Measurements from ENCODE around the gene CDH23. TPM values are rescaled to one million over a fixed set of nuclear protein-coding genes. Genes with fewer than 3 reads are reported as not detected.
A peak's percentile ranks its signal among the peaks of the same experiment; 100 is the strongest.

Gene CDH23
- total RNA-seq, 1 donor from 2014 or later, result 9.4 TPM

DNA sequence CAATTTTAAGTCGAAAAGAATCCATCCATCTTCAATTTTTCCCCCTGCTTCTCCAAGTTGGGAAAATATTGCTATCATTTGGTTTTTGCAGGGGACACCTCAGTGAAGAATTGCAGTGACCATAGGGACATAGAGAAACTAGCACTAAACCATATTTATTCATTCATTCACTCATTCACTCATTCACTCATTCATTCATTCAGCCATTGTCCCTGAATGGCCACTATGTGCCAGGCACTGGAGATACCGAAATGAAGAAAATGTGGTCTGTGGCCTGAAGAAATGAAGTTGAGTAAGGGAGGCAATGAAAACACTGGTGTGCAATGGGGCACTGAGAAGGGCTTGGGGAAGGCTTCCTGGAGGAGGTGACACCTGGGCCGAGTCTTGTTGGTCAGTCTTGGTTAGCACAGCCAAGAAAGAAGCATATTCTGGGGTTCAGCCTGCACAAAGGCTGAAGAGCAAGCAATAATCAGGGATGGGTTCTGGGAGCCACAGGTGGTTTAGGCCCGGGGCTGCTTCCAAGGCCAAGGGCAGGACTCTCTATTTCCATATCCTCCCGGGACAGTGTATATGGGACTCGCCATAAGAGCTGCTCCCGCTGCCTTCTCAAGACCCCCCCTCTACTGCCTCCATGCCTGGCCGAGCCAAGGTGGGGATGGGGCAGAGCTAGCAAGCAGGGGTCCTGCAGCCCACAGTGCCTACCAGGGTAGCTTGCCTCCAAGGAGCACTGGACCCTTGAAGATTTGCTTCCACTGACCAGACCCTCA, 348.4 kb downstream of the CDH23 start:
- TF ChIP-seq, protein P1, sequence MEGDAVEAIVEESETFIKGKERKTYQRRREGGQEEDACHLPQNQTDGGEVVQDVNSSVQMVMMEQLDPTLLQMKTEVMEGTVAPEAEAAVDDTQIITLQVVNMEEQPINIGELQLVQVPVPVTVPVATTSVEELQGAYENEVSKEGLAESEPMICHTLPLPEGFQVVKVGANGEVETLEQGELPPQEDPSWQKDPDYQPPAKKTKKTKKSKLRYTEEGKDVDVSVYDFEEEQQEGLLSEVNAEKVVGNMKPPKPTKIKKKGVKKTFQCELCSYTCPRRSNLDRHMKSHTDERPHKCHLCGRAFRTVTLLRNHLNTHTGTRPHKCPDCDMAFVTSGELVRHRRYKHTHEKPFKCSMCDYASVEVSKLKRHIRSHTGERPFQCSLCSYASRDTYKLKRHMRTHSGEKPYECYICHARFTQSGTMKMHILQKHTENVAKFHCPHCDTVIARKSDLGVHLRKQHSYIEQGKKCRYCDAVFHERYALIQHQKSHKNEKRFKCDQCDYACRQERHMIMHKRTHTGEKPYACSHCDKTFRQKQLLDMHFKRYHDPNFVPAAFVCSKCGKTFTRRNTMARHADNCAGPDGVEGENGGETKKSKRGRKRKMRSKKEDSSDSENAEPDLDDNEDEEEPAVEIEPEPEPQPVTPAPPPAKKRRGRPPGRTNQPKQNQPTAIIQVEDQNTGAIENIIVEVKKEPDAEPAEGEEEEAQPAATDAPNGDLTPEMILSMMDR (conservative IDR thresholded peaks at IDR 0.05), result no peak
- Mint-ChIP-seq H3K9me3 (no peaks in the 10 kb centered on the region), H3K4me3 (no peak overlapping the region), H3K27ac (no peak overlapping the region), H3K4me1 (ENCODE audit: unreplicated experiment) (peaks cover 33% of the 10 kb centered on the region), H3K36me3 (no peaks in the 10 kb centered on the region), H3K27me3 (no peaks in the 10 kb centered on the region)
- DNase-seq (ENCODE audit: extremely low spot score, unreplicated experiment), result no peak

DNA sequence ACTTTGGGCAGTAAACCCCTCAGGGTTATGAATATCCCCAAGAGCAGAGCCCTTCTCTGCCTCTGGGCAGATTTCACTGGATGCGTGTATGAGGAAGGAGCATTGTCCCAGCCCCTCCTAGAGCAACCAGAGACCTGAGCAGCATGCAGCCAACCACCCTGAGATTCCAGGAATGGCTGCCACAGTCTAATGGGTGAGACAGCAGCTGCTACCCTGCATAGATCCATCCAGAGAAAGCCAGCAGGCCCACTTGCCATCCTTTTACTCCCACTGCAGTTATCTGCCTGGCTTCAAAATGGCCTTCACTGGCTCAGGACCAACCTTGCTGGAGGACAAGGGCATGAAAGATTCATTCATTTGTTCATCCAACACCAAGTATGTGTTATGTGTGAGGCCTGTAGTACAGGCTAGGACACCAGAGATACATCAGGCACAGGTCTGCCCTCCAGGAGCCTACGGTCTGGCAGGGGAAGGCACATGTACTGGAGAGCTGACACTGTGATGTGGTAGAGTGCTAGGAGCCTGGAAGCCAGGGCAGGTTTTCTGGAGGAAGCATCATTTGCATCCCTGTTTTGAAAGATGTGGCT, 349.0 kb downstream of the CDH23 start:
- Mint-ChIP-seq H3K27me3 (no peaks in the 10 kb centered on the region), H3K9me3 (no peaks in the 10 kb centered on the region), H3K4me3 (no peak overlapping the region), H3K36me3 (no peaks in the 10 kb centered on the region), H3K4me1 (ENCODE audit: unreplicated experiment) (peaks cover 30% of the 10 kb centered on the region), H3K27ac (no peak overlapping the region)
- TF ChIP-seq, protein P1 (conservative IDR thresholded peaks at IDR 0.05), result no peak
- DNase-seq (ENCODE audit: extremely low spot score, unreplicated experiment), result no peak

DNA sequence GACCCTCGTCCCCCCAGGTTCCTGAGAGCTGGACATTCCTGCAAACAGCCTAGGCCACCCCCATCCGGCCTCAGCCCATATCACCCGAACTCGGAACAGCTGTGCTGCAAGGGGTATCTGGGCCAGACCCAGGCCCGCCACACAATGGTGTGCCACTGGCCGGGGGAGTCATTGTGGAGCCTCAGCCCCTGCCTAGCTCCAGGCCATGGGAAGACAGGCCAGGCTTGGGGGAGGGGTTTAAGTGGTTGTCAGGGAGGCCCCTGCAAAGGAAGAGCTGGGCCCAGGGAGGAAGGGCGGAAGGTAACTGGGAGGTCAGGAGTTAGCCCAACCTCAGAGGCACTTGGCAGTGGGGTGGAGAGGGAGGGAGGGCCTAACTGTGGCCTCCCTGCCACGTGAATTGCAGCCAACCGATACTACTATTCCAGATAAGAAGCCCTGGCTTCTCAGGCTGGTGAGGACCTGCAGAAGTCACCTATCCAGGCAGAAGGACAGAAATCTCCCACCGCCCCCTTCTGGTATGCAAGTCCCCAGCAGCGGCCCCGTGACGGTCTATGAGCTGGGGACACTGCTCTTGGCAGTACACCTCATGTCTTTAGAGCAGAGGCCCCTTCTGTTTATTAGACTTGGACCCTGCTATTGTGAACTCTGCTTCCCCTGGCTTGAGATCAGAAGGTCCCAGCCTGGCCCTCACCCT, 349.8 kb downstream of the CDH23 start:
- H3K4me3 Mint-ChIP-seq, result no peak overlapping the region
- peaks cover 30% of the 10 kb centered on the region for H3K4me1 Mint-ChIP-seq (ENCODE audit: unreplicated experiment)
- TF ChIP-seq, protein P1 (conservative IDR thresholded peaks at IDR 0.05), result no peak
- no peaks in the 10 kb centered on the region for H3K27me3 Mint-ChIP-seq
- peak overlapping the region; percentile 79 for H3K27ac Mint-ChIP-seq
- no peaks in the 10 kb centered on the region for H3K9me3 Mint-ChIP-seq
- DNase-seq (ENCODE audit: extremely low spot score, unreplicated experiment), result no peak
- no peaks in the 10 kb centered on the region for H3K36me3 Mint-ChIP-seq

DNA sequence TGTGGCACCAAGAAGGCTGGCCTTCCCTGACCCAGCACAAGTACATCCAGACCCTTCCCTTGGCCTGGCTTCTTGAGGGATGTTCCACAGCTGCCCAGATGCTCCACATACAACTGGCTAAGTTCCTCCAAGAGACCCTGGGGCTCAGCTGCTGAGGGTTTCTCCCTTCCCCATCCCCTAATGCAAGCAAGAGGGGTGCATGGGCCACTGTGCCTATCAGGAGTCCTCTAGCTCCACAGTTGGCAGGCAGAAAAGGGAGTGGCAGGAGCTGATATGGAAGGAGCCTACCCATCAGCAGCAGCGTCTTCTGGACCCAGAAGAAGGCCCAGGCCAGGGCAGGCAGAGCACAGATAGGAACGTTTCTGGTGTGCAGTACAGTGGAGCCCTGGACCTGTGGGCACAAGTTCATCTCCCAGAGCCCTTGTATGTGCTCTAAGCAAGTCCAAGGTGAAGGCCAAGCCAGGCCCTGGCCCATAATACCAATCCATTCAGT, 350.4 kb downstream of the CDH23 start:
- H3K36me3 Mint-ChIP-seq, result no peaks in the 10 kb centered on the region
- no peak overlapping the region for H3K4me3 Mint-ChIP-seq
- TF ChIP-seq, protein P1 (conservative IDR thresholded peaks at IDR 0.05), result no peak
- H3K27me3 Mint-ChIP-seq, result no peaks in the 10 kb centered on the region
- H3K4me1 Mint-ChIP-seq (ENCODE audit: unreplicated experiment), result peaks cover 30% of the 10 kb centered on the region
- no peak for DNase-seq (ENCODE audit: extremely low spot score, unreplicated experiment)
- H3K9me3 Mint-ChIP-seq, result no peaks in the 10 kb centered on the region
- H3K27ac Mint-ChIP-seq, result peak overlapping the region; percentile 79

DNA sequence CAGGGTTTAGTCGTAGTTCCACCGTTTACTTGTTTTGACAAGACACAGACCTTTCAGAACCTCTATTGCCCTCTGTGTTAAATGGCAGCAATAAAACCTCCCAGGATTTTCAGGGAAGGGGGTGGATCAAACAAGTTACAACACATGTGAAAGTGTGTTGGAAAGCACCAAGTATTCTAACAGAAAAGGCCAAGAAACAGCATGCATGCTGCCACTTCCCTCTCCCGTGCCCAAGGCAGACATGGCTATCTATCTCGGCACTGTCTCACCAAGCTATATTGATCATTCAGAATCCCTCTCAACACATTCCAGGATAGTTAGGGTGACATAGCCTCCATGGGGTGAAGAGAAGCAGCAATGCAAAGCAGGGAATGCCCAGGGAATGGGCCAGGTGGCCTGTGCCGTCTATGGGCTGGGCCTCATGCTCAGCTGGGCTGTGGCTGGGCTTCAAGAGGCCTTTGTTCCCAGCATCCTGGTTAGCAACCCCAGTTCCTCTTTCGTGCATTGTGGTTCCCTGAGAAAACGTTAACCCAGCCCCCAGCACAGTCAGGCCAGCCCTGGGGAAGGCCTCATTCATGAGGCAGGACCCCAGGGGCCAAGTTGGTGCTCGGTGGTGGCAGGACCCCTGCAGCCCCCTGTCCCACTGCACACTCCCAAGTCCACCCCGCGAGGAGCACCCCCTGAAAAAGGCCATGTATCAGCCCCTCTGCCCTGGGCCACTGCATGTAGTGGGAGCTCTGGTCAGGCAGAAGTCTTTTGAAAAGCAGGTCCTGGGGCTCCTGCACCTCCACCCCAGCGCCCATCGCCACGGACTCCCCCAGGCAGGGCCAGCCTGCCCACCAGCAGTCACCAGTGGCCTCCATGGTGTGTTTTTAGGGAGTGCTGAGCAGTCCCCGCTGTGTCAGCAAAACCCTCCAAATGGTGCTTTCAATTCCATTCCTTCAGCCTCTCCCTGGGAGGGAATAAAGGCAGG, 351.1 kb downstream of the CDH23 start:
- H3K4me3 Mint-ChIP-seq, result no peak overlapping the region
- DNase-seq (ENCODE audit: extremely low spot score, unreplicated experiment), result no peak
- H3K27me3 Mint-ChIP-seq, result no peaks in the 10 kb centered on the region
- H3K27ac Mint-ChIP-seq, result peak overlapping the region; percentile 79
- H3K4me1 Mint-ChIP-seq (ENCODE audit: unreplicated experiment), result peaks cover 30% of the 10 kb centered on the region
- no peaks in the 10 kb centered on the region for H3K36me3 Mint-ChIP-seq
- no peaks in the 10 kb centered on the region for H3K9me3 Mint-ChIP-seq
- TF ChIP-seq, protein P1 (conservative IDR thresholded peaks at IDR 0.05), result no peak
